ENCODE measurements around the gene MEF2B.
"Not testable (repeated sequence)": the region's sequence is repeated elsewhere in the genome, so short reads cannot be mapped to it uniquely, and the experiment has no call there.

MEF2B gene

GRCh38 chr19:19152668-19153384 is 17.2 kb downstream of the MEF2B start:
- Histone ChIP-seq H3K9ac (ENCODE audit: low read depth, low read length) (no peak overlapping the region), H3K4me3 (ENCODE audit: low read length) (no peak overlapping the region), H3K4me1 (ENCODE audit: insufficient read depth, low read length) (no peaks in the 10 kb centered on the region), H3K27me3 (ENCODE audit: insufficient read depth, low read length) (no peaks in the 10 kb centered on the region), H3K9me3 (ENCODE audit: insufficient read depth, low read depth, low read length) (no peaks in the 10 kb centered on the region), H3K36me3 (ENCODE audit: insufficient read depth, low read length) (no peaks in the 10 kb centered on the region), H3K27ac (ENCODE audit: low read depth, low read length) (no peak overlapping the region)
- WGBS: 89% methylated on average over 13 of the region's 13 CpGs

DNA sequence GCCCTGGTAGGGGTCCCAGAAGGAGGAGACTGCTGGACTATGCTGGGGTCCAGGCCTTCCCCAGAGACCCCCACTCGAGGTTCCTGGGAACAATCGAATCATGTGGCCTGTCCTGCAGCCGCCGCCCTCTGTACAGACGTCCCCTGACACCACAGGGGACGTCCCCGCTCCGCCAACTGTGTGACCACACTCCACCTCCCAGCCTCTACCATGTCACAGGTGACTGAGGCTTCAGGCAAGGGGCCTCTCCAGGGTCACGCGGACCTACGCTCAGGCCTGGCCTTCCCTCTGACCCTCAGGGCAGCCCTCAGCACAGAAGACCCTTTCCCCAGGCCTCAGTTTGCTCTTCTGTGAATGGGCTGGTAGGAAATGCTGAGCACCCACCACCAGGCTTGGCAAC is 18.6 kb downstream of the MEF2B start:
- Histone ChIP-seq H3K9me3 (ENCODE audit: insufficient read depth, low read depth, low read length) (no peaks in the 10 kb centered on the region), H3K4me3 (ENCODE audit: low read length) (no peak overlapping the region), H3K27ac (ENCODE audit: low read depth, low read length) (no peak overlapping the region), H3K36me3 (ENCODE audit: insufficient read depth, low read length) (no peaks in the 10 kb centered on the region), H3K27me3 (ENCODE audit: insufficient read depth, low read length) (no peaks in the 10 kb centered on the region), H3K9ac (ENCODE audit: low read depth, low read length) (no peak overlapping the region), H3K4me1 (ENCODE audit: insufficient read depth, low read length) (no peaks in the 10 kb centered on the region)
- WGBS: 84% methylated on average over 11 of the region's 11 CpGs

- Histone ChIP-seq H3K36me3 (ENCODE audit: insufficient read depth, low read length) (no peaks in the 10 kb centered on the region), H3K27me3 (ENCODE audit: insufficient read depth, low read length) (no peaks in the 10 kb centered on the region), H3K4me3 (ENCODE audit: low read length) (no peak overlapping the region), H3K9me3 (ENCODE audit: insufficient read depth, low read depth, low read length) (no peaks in the 10 kb centered on the region), H3K27ac (ENCODE audit: low read depth, low read length) (no peak overlapping the region), H3K9ac (ENCODE audit: low read depth, low read length) (no peak overlapping the region), H3K4me1 (ENCODE audit: insufficient read depth, low read length) (no peaks in the 10 kb centered on the region)
- 84% methylated on average over 2 of the region's 2 CpGs for WGBS
Observed at GRCh38 chr19:19149435-19149834, 20.6 kb downstream of the MEF2B start.

DNA sequence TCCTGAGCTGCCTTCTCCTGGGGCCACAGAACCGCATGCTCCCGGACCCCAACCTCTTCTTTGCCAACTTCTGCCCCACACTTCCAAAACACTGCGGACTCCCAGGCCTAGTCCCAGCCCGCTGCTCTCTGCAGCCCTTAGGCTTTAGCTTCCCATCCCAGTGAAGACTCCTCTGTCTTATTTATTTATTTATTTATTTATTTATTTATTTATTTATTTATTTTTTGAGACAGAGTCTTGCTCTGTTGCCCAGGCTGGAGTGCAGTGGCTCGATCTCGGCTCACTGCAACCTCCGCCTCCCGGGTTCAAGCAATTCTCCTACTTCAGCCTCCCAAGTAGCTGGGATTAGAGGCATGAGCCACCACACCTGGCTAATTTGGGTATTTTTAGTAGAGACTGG is 21.6 kb downstream of the MEF2B start:
- 95% methylated on average over 8 of the region's 8 CpGs for WGBS
- not testable (repeated sequence) for H3K4me3 ChIP-seq (ENCODE audit: low read length); H3K27me3 ChIP-seq (ENCODE audit: insufficient read depth, low read length); H3K9ac ChIP-seq (ENCODE audit: low read depth, low read length); H3K27ac ChIP-seq (ENCODE audit: low read depth, low read length); H3K36me3 ChIP-seq (ENCODE audit: insufficient read depth, low read length); H3K9me3 ChIP-seq (ENCODE audit: insufficient read depth, low read depth, low read length); H3K4me1 ChIP-seq (ENCODE audit: insufficient read depth, low read length)

GRCh38 chr19:19147344-19147743 is 22.7 kb downstream of the MEF2B start:
- 87% methylated on average over 5 of the region's 5 CpGs for whole genome bisulfite sequencing
- H3K36me3 ChIP-seq (ENCODE audit: insufficient read depth, low read length): no peaks in the 10 kb centered on the region
- no peaks in the 10 kb centered on the region; the same call in 1 of the 2 replicates for H3K27me3 ChIP-seq (ENCODE audit: insufficient read depth, low read length)
- no peak overlapping the region for H3K4me3 ChIP-seq (ENCODE audit: low read length)
- H3K9ac ChIP-seq (ENCODE audit: low read depth, low read length): no peak overlapping the region
- no peaks in the 10 kb centered on the region for H3K4me1 ChIP-seq (ENCODE audit: insufficient read depth, low read length)
- no peak overlapping the region for H3K27ac ChIP-seq (ENCODE audit: low read depth, low read length)
- no peaks in the 10 kb centered on the region for H3K9me3 ChIP-seq (ENCODE audit: insufficient read depth, low read depth, low read length)

DNA sequence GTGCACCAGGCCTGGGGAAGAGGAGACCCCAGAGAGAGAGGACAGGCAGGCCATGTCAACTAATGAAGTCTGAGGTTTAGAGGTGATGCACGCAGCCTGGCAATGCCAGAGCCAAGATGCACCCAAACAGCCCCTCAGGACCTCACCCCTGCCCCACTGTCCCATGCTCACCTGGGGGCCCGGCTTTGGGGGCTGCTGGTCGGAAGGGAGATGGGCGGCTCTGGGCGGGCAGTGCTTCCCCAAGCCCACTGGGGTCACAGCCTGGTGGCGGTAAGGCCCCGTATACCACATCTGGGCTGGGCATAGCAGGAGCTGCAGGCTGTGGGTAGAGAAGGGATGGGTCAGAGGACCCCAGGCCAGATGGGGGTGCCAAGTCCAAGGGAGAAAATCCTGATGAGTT is 23.2 kb downstream of the MEF2B start:
- H3K9me3 ChIP-seq (ENCODE audit: insufficient read depth, low read depth, low read length): no peaks in the 10 kb centered on the region
- no peaks in the 10 kb centered on the region; the same call in 1 of the 2 replicates for H3K27me3 ChIP-seq (ENCODE audit: insufficient read depth, low read length)
- H3K36me3 ChIP-seq (ENCODE audit: insufficient read depth, low read length): no peaks in the 10 kb centered on the region
- 94% methylated on average over 7 of the region's 7 CpGs for WGBS
- no peak overlapping the region for H3K4me3 ChIP-seq (ENCODE audit: low read length)
- H3K27ac ChIP-seq (ENCODE audit: low read depth, low read length): no peak overlapping the region
- H3K9ac ChIP-seq (ENCODE audit: low read depth, low read length): no peak overlapping the region
- no peaks in the 10 kb centered on the region for H3K4me1 ChIP-seq (ENCODE audit: insufficient read depth, low read length)

DNA sequence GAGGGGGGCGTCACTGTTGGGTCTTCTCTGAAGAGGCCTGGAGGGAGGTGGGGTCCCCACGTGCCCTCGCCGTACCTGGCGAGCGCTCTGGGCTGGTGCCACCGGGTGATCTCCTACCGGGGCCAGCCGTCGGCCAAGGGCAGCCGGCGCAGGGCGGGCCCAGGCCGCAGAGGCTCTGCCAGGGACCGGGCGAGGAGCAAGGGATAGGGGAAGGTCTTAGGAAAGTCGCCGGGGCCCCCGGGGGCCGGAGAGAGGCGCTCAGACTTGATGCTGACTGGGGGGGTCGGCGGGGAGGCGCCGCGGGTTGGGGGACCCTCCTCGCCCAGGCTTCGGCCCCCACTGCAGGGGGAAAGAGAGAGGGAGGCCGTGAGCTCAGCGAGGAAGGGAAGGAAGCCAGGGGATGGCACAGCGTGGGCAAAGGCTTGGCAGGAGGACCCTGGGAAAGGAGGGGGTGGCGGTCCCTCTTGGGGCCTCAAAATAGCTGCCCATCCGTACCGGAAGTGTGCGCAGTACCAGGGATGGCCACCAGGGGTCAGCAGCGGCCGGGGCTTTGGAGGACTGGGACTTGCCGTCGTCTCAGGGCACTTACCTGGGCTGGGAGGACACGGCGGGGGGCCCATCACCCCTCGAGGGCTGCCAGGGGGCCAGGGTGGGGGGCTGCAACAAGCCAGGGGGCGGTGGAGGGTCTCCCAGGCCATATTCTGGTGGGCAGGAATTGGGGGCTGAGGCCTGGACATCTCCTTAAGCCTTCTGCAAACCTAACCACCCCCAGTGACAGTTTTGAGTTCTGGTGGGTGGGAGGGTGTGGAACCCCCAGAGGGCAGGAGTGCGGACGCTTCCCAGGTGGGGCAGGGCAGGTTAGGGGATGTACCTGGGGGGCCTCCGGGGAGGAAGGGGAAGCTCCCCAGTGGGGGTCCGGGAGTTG is 24.1 kb downstream of the MEF2B start:
- no peak overlapping the region; the same call in 1 of the 2 replicates for H3K4me3 ChIP-seq (ENCODE audit: low read length)
- no peaks in the 10 kb centered on the region for H3K9me3 ChIP-seq (ENCODE audit: insufficient read depth, low read depth, low read length)
- no peaks in the 10 kb centered on the region; the same call in 1 of the 2 replicates for H3K27me3 ChIP-seq (ENCODE audit: insufficient read depth, low read length)
- H3K36me3 ChIP-seq (ENCODE audit: insufficient read depth, low read length): no peaks in the 10 kb centered on the region
- no peak overlapping the region for H3K9ac ChIP-seq (ENCODE audit: low read depth, low read length)
- WGBS: 51% methylated on average over 47 of the region's 47 CpGs
- H3K27ac ChIP-seq (ENCODE audit: low read depth, low read length): no peak overlapping the region
- no peaks in the 10 kb centered on the region for H3K4me1 ChIP-seq (ENCODE audit: insufficient read depth, low read length)

GRCh38 chr19:19145281-19145680 is 24.8 kb downstream of the MEF2B start:
- Histone ChIP-seq H3K9ac (ENCODE audit: low read depth, low read length) (no peak overlapping the region), H3K27ac (ENCODE audit: low read depth, low read length) (no peak overlapping the region), H3K4me1 (ENCODE audit: insufficient read depth, low read length) (no peaks in the 10 kb centered on the region), H3K36me3 (ENCODE audit: insufficient read depth, low read length) (no peaks in the 10 kb centered on the region), H3K9me3 (ENCODE audit: insufficient read depth, low read depth, low read length) (no peaks in the 10 kb centered on the region), H3K27me3 (ENCODE audit: insufficient read depth, low read length) (no peaks in the 10 kb centered on the region; the same call in 1 of the 2 replicates), H3K4me3 (ENCODE audit: low read length) (no peak overlapping the region)
- 93% methylated on average over 17 of the region's 17 CpGs for WGBS

GRCh38 chr19:19142347-19142746 is 27.7 kb downstream of the MEF2B start:
- H3K9me3 ChIP-seq (ENCODE audit: insufficient read depth, low read depth, low read length): no peaks in the 10 kb centered on the region
- no peak overlapping the region for H3K4me3 ChIP-seq (ENCODE audit: low read length)
- H3K27me3 ChIP-seq (ENCODE audit: insufficient read depth, low read length): peaks cover 5% of the 10 kb centered on the region
- WGBS: 92% methylated on average over 12 of the region's 12 CpGs
- H3K9ac ChIP-seq (ENCODE audit: low read depth, low read length): no peak overlapping the region
- no peak overlapping the region for H3K27ac ChIP-seq (ENCODE audit: low read depth, low read length)
- no peaks in the 10 kb centered on the region for H3K36me3 ChIP-seq (ENCODE audit: insufficient read depth, low read length)
- 0 out of 2 replicates have a peak, but pooled peaks cover 3% of the 10 kb centered on the region for H3K4me1 ChIP-seq (ENCODE audit: insufficient read depth, low read length)

DNA sequence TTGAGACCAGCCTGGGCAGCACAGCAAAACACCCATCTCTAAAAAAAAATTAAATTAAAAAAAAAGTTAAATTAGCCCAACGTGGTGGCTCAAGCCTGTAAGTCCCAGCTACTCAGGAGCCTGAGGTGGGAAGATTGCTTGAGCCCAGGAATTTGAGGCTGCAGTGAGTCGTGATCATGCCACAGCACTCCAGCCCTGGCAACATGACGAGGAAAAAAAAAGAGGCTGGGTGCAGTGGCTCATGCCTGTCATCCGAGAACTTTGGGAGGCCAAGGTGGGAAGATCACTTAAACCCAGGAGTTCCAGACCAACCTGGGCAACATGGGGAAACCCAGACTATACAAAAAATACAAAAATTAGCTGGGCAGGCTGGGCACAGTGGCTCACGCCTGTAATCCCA is 29.6 kb downstream of the MEF2B start:
- Histone ChIP-seq H3K27me3 (ENCODE audit: insufficient read depth, low read length) (peaks cover 7% of the 10 kb centered on the region), H3K9ac (ENCODE audit: low read depth, low read length) (no peak overlapping the region), H3K36me3 (ENCODE audit: insufficient read depth, low read length) (no peaks in the 10 kb centered on the region), H3K27ac (ENCODE audit: low read depth, low read length) (no peak overlapping the region), H3K9me3 (ENCODE audit: insufficient read depth, low read depth, low read length) (no peaks in the 10 kb centered on the region), H3K4me1 (ENCODE audit: insufficient read depth, low read length) (0 out of 2 replicates have a peak, but pooled peaks cover 3% of the 10 kb centered on the region), H3K4me3 (ENCODE audit: low read length) (no peak overlapping the region)
- WGBS: 66% methylated on average over 5 of the region's 5 CpGs

DNA sequence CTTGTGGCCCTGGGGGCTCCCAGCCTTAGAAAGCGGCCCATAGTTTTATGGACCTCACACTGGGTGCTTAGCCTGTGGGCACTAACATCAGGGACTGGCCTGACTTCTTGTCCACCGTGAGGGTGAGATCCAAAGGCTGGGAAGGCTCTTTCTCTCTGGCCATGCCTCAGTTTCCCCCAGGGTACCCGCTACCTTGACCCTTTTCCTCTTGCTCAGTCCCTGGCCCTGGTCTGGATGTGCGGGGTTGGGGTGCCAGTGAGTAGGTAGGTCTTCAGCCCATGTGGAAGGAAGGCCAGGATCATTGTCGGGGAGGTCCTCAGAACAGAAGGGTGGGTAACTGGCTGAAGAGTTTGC is 30.2 kb downstream of the MEF2B start:
- Histone ChIP-seq H3K27ac (ENCODE audit: low read depth, low read length) (no peak overlapping the region), H3K4me1 (ENCODE audit: insufficient read depth, low read length) (0 out of 2 replicates have a peak, but pooled peaks cover 3% of the 10 kb centered on the region), H3K36me3 (ENCODE audit: insufficient read depth, low read length) (no peaks in the 10 kb centered on the region), H3K27me3 (ENCODE audit: insufficient read depth, low read length) (peaks cover 7% of the 10 kb centered on the region), H3K4me3 (ENCODE audit: low read length) (no peak overlapping the region), H3K9me3 (ENCODE audit: insufficient read depth, low read depth, low read length) (no peaks in the 10 kb centered on the region), H3K9ac (ENCODE audit: low read depth, low read length) (no peak overlapping the region)
- 49% methylated on average over 5 of the region's 5 CpGs for WGBS

Data from HUES64 (cell line).